ENCODE data around the gene OCA2.

- TF ChIP-seq ZNF274 (IDR thresholded peaks at IDR 0.05; ENCODE audit: low read depth, low read length): no peak
- no peak for TF ChIP-seq YY1 (IDR thresholded peaks at IDR 0.05; ENCODE audit: insufficient read depth, insufficient read length)
- no peak for TF ChIP-seq SUZ12 (IDR thresholded peaks at IDR 0.05; ENCODE audit: extremely low read depth, insufficient read depth, insufficient read length)
Observed at GRCh38 chr15:27932600-27932999, 166.5 kb downstream of the OCA2 start.

All from NT2/D1 (cell line).